ENCODE results near the gene CASTOR1. TPM values are rescaled to one million over a fixed set of nuclear protein-coding genes. Genes with fewer than 3 reads are reported as not detected.
A peak's percentile ranks its signal among the peaks of the same experiment; 100 is the strongest.

Gene CASTOR1
- total and polyA plus RNA-seq, 2 donors (not counting 3 experiments of a cell fraction or from before 2014, with no cell fraction given) = 8.1 to 26.8 TPM

DNA sequence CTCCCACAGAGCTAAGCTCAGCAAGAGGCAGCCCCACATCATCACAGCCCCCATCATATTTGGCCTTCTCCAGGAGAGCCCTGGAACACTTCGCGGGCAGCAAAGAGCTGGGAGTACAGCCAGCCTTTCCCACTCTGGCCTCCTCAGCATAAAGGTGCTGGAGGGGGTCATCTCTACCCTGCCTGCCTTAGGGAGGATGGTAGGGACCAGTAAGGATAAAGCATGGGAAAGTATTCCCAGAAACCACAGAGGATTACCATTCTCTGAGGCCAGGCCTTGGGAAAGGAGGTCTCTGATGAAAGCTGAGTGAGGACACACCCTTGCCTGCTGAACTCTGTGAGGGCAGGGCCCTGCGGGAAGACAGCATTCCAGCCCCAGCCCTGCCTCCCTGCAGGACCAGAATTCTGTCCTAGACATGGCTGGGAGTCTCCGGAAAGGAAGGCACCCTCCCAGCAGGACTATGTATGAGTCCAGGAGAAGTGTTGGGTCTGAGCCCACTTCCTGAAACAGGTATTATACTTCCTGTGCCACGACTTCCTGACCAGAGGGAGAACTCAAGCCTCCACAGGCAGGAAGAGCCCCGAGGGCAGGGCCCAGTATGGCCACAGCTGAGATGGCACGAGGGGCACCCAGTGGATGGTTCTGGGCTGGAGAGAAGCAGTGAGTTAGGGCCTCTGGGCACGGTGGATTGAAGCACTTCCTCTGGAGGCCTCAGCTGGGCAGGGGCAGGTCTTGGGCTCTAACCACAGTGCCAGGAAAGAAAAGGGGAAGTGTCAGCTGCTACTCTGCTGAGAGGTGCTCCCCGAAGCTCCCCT lies 12.9 kb upstream of the CASTOR1 start:
- Histone ChIP-seq H3K4me3 (replicated peaks in 1 of 3; ENCODE audit: insufficient read depth in 1 of 3, low read depth in 1 of 3, low read length in 3 of 3) (no peak overlapping the region), H2AFZ (ENCODE audit: low read depth, low read length) (peak overlapping the region; percentile 4), H3K4me1 (ENCODE audit: control insufficient read depth, extremely low read depth, insufficient read depth, low read length) (peaks cover 36% of the 10 kb centered on the region), H3K36me3 (ENCODE audit: control insufficient read depth in 2 of 2, extremely low read depth in 1 of 2, insufficient read depth in 2 of 2, low read length in 2 of 2) (peaks cover 0 to 11% of the 10 kb centered on the region in 2 experiments), H3K4me2 (ENCODE audit: insufficient read depth, low read length) (peak overlapping the region; percentile 9), H3K9me1 (replicated peaks; ENCODE audit: control insufficient read depth, extremely low read depth, insufficient read depth, low read length) (no peaks in the 10 kb centered on the region), H3K27ac (ENCODE audit: insufficient read depth, low read depth, low read length) (peak overlapping the region; percentile 10), H3K79me2 (ENCODE audit: control insufficient read depth, insufficient read depth, low read length) (no peaks in the 10 kb centered on the region), H3K27me3 (ENCODE audit: control insufficient read depth in 2 of 2, insufficient read depth in 2 of 2, low read length in 2 of 2) (no peaks in the 10 kb centered on the region), H3K9me3 (replicated peaks; ENCODE audit: control insufficient read depth, insufficient read depth, low read length) (no peaks in the 10 kb centered on the region), H3K9ac (replicated peaks; ENCODE audit: extremely low read depth, insufficient read depth, low read length) (no peak overlapping the region), H4K20me1 (replicated peaks; ENCODE audit: control insufficient read depth, extremely low read depth, insufficient read depth, low read length) (no peaks in the 10 kb centered on the region)
- intact Hi-C loops (cut with micrococcal nuclease) = no loop called here
- dilution Hi-C loops (cut with MboI; ENCODE audit: extremely low pct_ligation_motif_present, low sequenced_read_pairs) = no loop called here
- FAIRE-seq = peak; percentile 79
- BruUV-seq (replicated peaks) = no TSS peak
- DNase-seq (ENCODE audit: low read depth, low spot score) = no peak
- ChIA-PET CTCF (interaction anchor here (0.7 to 6.2 kb wide), 5 partner anchors 11 to 39 kb away, joined by 3 to 39 read pairs (median 14); partner anchors contain the start of genes CASTOR1 and TBC1D10A), POLR2A (no interaction called here)
- no peak for TF ChIP-seq MYC (IDR thresholded peaks at IDR 0.05; ENCODE audit: low read depth, low read length)
- TF ChIP-seq EZH2 (IDR thresholded peaks at IDR 0.05; ENCODE audit: borderline replicate concordance, low read depth, low read length, severe bottlenecking) = no peak
- no peak for TF ChIP-seq FOS (IDR thresholded peaks at IDR 0.05; ENCODE audit: borderline replicate concordance, insufficient read depth, low read length)
- no peak for TF ChIP-seq CTCF (IDR thresholded peaks at IDR 0.05; ENCODE audit: extremely low read depth in 1 of 2, insufficient read depth in 1 of 2, low read depth in 1 of 2, low read length in 2 of 2)
- no peak for TF ChIP-seq GATA2 (IDR thresholded peaks at IDR 0.05; ENCODE audit: insufficient read depth, insufficient read length, low read depth, low read length)

All from endothelial cell of umbilical vein (primary cell).